ENCODE results near the gene EMC8.

DNA sequence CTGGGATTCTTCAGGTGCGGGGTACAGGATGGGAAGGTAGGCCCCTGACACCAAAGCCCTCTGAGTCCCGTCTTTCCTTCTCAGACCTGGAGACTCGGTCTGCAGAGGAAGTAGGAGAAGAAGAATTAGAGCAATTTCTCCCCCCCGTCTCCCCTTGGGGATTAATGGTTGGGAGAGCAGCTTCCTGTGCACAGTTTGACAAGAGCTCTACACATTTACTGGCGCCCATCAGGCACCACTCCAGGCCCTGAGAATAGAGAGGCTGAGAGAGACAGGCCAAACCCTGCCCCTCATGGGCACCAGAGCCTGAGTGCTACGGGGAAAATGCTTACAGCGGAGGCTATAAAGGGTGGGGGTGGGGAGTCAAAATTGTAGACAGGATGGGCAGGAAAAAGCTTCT, 44.9 kb downstream of the EMC8 start:
- TF ChIP-seq BRCA1 (IDR thresholded peaks at IDR 0.05; ENCODE audit: low read depth, low read length) (no peak), SIN3A (IDR thresholded peaks at IDR 0.05; ENCODE audit: low read depth, low read length) (no peak)
- TF ChIP-seq, protein P1, sequence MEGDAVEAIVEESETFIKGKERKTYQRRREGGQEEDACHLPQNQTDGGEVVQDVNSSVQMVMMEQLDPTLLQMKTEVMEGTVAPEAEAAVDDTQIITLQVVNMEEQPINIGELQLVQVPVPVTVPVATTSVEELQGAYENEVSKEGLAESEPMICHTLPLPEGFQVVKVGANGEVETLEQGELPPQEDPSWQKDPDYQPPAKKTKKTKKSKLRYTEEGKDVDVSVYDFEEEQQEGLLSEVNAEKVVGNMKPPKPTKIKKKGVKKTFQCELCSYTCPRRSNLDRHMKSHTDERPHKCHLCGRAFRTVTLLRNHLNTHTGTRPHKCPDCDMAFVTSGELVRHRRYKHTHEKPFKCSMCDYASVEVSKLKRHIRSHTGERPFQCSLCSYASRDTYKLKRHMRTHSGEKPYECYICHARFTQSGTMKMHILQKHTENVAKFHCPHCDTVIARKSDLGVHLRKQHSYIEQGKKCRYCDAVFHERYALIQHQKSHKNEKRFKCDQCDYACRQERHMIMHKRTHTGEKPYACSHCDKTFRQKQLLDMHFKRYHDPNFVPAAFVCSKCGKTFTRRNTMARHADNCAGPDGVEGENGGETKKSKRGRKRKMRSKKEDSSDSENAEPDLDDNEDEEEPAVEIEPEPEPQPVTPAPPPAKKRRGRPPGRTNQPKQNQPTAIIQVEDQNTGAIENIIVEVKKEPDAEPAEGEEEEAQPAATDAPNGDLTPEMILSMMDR (IDR thresholded peaks at IDR 0.05 in 2 of 3, conservative IDR thresholded peaks at IDR 0.05 in 1 of 3; ENCODE audit: control insufficient read depth in 2 of 3, extremely low read depth in 1 of 3, insufficient read depth in 1 of 3, low read depth in 3 of 3, low read length in 3 of 3) = no peak

All from GM12878 (cell line).